ENCODE results near the gene TEX14.

The TEX14 gene

DNA sequence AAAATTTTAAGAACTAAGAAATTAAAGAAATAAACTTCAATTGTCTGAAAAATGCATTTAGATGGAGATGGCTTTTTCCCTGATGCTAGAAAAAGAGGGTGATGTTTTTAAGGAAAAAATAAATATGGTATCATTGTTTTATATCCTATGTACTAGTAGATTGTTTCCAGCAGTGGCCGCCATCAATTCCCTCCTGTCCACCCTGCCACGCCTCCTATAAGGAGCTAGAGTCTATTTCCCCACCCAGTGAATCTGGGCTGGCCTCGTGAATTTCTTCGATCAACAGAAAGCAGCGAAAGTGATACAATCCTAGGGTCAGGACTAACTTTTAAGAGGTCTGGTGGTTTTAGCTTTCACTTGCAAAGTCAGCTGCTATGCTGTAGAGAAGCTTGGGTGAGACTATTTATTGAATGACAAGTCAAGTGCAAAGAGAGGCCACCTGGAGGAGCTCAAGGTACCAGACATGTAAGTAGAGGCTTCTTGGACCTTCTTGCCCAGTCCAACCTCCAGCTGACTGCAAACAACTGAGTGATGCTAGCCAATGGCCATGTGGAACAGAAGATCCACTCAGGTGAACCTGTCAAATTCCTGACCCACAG, 96.6 kb downstream of the TEX14 start:
- in situ Hi-C loops (cut with MboI; ENCODE audit: low sequenced_read_pairs, unreplicated experiment) = loop anchor here (25.0 kb wide), 1 partner anchor 417 kb away; no protein-coding TSS in a partner anchor
- no peak for DNase-seq (ENCODE audit: low spot score)
- TF ChIP-seq, protein P1, sequence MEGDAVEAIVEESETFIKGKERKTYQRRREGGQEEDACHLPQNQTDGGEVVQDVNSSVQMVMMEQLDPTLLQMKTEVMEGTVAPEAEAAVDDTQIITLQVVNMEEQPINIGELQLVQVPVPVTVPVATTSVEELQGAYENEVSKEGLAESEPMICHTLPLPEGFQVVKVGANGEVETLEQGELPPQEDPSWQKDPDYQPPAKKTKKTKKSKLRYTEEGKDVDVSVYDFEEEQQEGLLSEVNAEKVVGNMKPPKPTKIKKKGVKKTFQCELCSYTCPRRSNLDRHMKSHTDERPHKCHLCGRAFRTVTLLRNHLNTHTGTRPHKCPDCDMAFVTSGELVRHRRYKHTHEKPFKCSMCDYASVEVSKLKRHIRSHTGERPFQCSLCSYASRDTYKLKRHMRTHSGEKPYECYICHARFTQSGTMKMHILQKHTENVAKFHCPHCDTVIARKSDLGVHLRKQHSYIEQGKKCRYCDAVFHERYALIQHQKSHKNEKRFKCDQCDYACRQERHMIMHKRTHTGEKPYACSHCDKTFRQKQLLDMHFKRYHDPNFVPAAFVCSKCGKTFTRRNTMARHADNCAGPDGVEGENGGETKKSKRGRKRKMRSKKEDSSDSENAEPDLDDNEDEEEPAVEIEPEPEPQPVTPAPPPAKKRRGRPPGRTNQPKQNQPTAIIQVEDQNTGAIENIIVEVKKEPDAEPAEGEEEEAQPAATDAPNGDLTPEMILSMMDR (IDR thresholded peaks at IDR 0.05; ENCODE audit: borderline replicate concordance, control extremely low read depth, extremely low read depth, insufficient read depth, missing control alignments) = no peak

- in situ Hi-C loops (cut with MboI; ENCODE audit: low sequenced_read_pairs, unreplicated experiment) = loop anchor here (25.0 kb wide), 1 partner anchor 419 kb away; no protein-coding TSS in a partner anchor
- TF ChIP-seq, protein P1 (IDR thresholded peaks at IDR 0.05; ENCODE audit: borderline replicate concordance, control extremely low read depth, extremely low read depth, insufficient read depth, missing control alignments) = no peak
These were observed 98.7 kb downstream of the TEX14 start for GRCh38 chr17:58593123-58593522.

GRCh38 chr17:58591455-58591854, 100.4 kb downstream of the TEX14 start:
- in situ Hi-C loops (cut with MboI; ENCODE audit: low sequenced_read_pairs, unreplicated experiment) = loop anchor here (25.0 kb wide), 1 partner anchor 421 kb away; no protein-coding TSS in a partner anchor
- TF ChIP-seq, protein P1 (IDR thresholded peaks at IDR 0.05; ENCODE audit: borderline replicate concordance, control extremely low read depth, extremely low read depth, insufficient read depth, missing control alignments) = no peak
- DNase-seq (ENCODE audit: low spot score) = no peak

More at GRCh38 chr17:58593123-58593522, 98.7 kb downstream of the TEX14 start:
- DNase-seq (ENCODE audit: low spot score) = no peak

- in situ Hi-C loops (cut with MboI; ENCODE audit: low sequenced_read_pairs, unreplicated experiment) = loop anchor here (25.0 kb wide), 1 partner anchor 422 kb away; no protein-coding TSS in a partner anchor
These were observed 101.5 kb downstream of the TEX14 start for GRCh38 chr17:58590377-58590776.

DNA sequence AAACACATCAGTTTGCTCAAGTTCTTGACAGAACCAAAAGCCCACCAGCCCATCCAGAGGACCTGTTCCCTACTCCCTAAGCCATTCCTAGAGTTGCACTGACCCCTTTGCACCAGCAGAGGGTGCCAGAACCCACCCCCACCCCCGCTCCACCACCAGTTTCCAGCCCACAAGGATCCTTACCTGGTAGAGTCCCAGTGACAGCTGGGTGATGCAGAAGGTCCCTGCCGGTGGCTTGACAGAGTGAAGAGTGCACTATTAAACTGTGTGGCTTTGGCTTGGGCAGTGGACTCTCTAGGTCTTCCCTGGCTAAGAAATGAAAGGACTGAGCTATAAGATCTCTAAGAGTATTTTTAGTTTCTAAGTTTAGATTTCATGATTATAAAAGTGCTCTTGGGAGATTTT, 104.1 kb downstream of the TEX14 start:
- DNase-seq (ENCODE audit: low spot score) = peak; percentile 74
- in situ Hi-C loops (cut with MboI; ENCODE audit: low sequenced_read_pairs, unreplicated experiment) = loop anchor here (25.0 kb wide), 1 partner anchor 425 kb away; no protein-coding TSS in a partner anchor
- TF ChIP-seq, protein P1 (IDR thresholded peaks at IDR 0.05; ENCODE audit: borderline replicate concordance, control extremely low read depth, extremely low read depth, insufficient read depth, missing control alignments) = peak; percentile 76

More at GRCh38 chr17:58590377-58590776, 101.5 kb downstream of the TEX14 start:
- no peak for DNase-seq (ENCODE audit: low spot score)
- TF ChIP-seq, protein P1 (IDR thresholded peaks at IDR 0.05; ENCODE audit: borderline replicate concordance, control extremely low read depth, extremely low read depth, insufficient read depth, missing control alignments) = no peak

DNA sequence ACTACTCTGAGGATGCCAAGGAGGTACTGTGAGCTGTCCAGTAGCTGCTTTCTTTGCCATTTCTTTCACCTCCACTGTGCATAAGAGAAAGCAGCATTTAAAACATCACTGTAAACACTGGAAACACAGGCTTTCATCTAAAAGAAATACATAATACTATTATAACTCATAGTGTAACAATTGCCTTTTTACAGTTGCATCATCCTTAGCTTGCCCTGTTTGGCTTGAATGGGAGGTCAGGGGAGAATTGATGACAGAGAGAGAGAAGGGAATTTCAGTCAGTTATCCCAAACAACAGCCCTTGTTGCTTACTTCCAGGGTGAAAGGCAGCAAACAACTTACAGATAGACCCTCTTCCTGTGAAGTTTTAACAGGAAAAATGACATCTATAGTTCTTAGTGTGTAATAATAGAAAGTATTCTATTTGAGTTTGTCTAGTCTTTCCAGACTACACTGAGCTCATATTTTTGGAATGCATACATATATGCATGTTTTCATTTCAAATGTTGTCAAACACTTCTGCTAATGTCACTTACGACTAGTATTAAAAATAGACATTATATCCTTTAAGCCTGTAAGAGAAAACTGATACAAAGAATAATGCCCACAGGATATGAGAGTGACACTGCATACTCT, 105.7 kb downstream of the TEX14 start:
- in situ Hi-C loops (cut with MboI; ENCODE audit: low sequenced_read_pairs, unreplicated experiment) = loop anchor here (25.0 kb wide), 1 partner anchor 426 kb away; no protein-coding TSS in a partner anchor
- TF ChIP-seq, protein P1 (IDR thresholded peaks at IDR 0.05; ENCODE audit: borderline replicate concordance, control extremely low read depth, extremely low read depth, insufficient read depth, missing control alignments) = no peak
- no peak for DNase-seq (ENCODE audit: low spot score)

All from GM13976 (cell line).